Measurements from ENCODE around the gene KCNJ9. TPM values are rescaled to one million over a fixed set of nuclear protein-coding genes. Genes with fewer than 3 reads are reported as not detected.

Gene KCNJ9
- polyA plus RNA-seq, 1 donor: 0.36 TPM

GRCh38 chr1:160133990-160134770, 52.8 kb downstream of the KCNJ9 start:
- no peak for DNase-seq
- H3K27ac ChIP-seq (ENCODE audit: low read length): no peak overlapping the region
- peaks cover 6% of the 10 kb centered on the region for H3K27me3 ChIP-seq (ENCODE audit: control insufficient read depth, insufficient read depth, low read length)
- H3K4me3 ChIP-seq (ENCODE audit: low read length): no peak overlapping the region
- WGBS (ENCODE audit: insufficient coverage, low lambda C conversion rate): no CpG with 5 or more reads among the region's 9 CpGs
- H3K4me1 ChIP-seq (ENCODE audit: control insufficient read depth, insufficient read depth, low read length): no peaks in the 10 kb centered on the region
- H3K36me3 ChIP-seq (ENCODE audit: control insufficient read depth, insufficient read depth, low read length): no peaks in the 10 kb centered on the region
- H3K9me3 ChIP-seq (ENCODE audit: control insufficient read depth, low read depth, low read length): no peaks in the 10 kb centered on the region

DNA sequence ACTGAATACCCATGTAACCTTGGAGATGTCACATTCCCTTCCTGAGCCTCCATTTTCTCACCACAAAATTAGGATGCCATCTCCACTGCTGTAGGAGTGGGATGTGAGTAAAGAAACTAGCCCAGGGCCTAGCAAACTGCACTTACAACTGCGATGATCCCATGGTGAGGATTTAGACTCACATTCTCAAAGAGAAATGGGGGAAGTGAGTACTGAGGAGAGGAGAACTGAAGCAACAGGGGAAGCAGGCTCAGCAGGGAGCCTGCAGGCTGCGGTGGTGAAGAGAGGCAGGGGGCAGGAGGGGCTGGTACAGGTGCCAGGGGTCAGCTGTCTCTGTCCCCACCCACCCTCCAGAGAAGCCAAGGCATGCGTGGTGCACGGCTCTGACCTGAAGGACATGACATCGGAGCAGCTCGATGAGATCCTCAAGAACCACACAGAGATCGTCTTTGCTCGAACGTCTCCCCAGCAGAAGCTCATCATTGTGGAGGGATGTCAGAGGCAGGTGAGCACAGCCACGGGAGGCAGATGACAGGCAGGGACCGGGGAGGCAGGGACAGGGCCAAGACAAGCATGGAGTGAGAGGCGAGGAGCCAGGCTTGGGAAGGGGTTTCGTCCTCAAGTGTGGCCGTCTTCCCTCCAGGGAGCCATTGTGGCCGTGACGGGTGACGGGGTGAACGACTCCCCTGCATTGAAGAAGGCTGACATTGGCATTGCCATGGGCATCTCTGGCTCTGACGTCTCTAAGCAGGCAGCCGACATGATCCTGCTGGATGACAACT, 53.6 kb downstream of the KCNJ9 start:
- H3K27ac ChIP-seq (ENCODE audit: low read length): no peak overlapping the region
- H3K4me3 ChIP-seq (ENCODE audit: low read length): no peak overlapping the region

DNA sequence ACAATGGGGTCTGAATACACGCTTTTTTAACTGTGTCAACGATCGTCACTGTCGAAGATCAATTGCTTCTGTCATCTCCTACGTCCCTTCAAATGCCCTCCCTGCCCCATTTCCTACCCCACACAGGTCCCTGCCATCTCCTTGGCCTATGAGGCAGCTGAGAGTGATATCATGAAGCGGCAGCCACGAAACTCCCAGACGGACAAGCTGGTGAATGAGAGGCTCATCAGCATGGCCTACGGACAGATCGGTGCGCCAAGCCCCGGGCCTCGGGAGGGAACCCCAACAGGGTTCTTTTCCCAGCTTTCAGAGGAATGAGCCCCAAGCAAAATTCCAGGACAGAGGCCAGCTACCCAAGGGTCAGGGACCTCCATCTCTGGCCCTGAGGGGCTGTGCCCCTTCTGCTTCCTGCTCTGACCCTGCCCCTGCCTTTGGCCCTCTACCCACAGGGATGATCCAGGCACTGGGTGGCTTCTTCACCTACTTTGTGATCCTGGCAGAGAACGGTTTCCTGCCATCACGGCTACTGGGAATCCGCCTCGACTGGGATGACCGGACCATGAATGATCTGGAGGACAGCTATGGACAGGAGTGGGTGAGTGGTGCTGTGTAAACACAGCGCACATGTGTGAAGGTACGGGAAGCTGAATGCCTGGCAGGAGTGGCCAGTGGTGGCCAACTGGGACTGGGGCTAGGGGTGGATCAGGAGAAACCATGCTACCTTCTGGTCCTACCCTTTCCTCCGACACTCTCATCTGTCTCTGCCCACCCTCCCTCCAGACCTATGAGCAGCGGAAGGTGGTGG, 55.0 kb downstream of the KCNJ9 start:
- Histone ChIP-seq H3K27me3 (ENCODE audit: control insufficient read depth, insufficient read depth, low read length) (peaks cover 3% of the 10 kb centered on the region), H3K4me1 (ENCODE audit: control insufficient read depth, insufficient read depth, low read length) (no peaks in the 10 kb centered on the region), H3K27ac (ENCODE audit: low read length) (no peak overlapping the region), H3K9me3 (ENCODE audit: control insufficient read depth, low read depth, low read length) (no peaks in the 10 kb centered on the region), H3K4me3 (ENCODE audit: low read length) (no peak overlapping the region), H3K36me3 (ENCODE audit: control insufficient read depth, insufficient read depth, low read length) (no peaks in the 10 kb centered on the region)
- WGBS (ENCODE audit: insufficient coverage, low lambda C conversion rate): no CpG with 5 or more reads among the region's 22 CpGs
- no peak for DNase-seq

More for the DNA sequence above, 53.6 kb downstream of the KCNJ9 start:
- WGBS (ENCODE audit: insufficient coverage, low lambda C conversion rate): no CpG with 5 or more reads among the region's 20 CpGs
- Histone ChIP-seq H3K27me3 (ENCODE audit: control insufficient read depth, insufficient read depth, low read length) (peaks cover 3% of the 10 kb centered on the region), H3K36me3 (ENCODE audit: control insufficient read depth, insufficient read depth, low read length) (no peaks in the 10 kb centered on the region), H3K9me3 (ENCODE audit: control insufficient read depth, low read depth, low read length) (no peaks in the 10 kb centered on the region), H3K4me1 (ENCODE audit: control insufficient read depth, insufficient read depth, low read length) (no peaks in the 10 kb centered on the region)
- DNase-seq: no peak

- Histone ChIP-seq H3K36me3 (ENCODE audit: control insufficient read depth, insufficient read depth, low read length) (no peaks in the 10 kb centered on the region), H3K27ac (ENCODE audit: low read length) (no peak overlapping the region)
Observed at GRCh38 chr1:160136926-160137200, 55.5 kb downstream of the KCNJ9 start.

DNA sequence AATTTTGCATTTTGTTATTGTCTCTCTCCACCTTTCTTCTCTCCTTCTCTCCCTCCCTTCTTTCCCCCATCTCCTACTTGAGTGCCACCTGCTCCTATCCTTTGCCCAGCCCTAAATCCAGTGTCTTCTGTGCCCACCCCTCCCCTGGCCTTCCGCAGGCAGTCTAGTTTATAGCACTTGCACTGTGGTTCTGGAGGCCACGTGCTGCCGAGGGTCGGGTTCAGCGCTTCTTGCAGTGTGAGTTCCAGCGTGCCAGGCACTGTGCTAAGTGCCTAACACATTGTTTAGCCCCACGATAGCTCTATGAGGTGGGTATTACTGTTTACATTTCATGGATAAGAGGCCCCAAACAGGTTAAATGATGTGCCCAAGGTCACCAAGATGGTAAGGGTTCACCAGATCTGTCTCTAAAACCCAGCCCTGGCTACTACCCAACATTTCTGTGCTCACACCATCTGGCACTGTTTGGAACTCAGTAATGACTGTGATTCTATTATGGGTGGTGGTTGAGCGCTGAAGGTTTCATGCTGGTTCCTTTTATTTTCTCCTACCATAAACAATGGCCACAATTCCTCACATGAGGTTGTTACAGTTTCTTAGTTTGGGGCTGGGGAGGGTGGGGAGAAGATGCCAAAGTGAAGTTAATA, 56.0 kb downstream of the KCNJ9 start:
- H3K4me1 ChIP-seq (ENCODE audit: control insufficient read depth, insufficient read depth, low read length): no peaks in the 10 kb centered on the region
- WGBS (ENCODE audit: insufficient coverage, low lambda C conversion rate): no CpG with 5 or more reads among the region's 8 CpGs
- DNase-seq: no peak
- H3K36me3 ChIP-seq (ENCODE audit: control insufficient read depth, insufficient read depth, low read length): no peaks in the 10 kb centered on the region
- no peaks in the 10 kb centered on the region for H3K9me3 ChIP-seq (ENCODE audit: control insufficient read depth, low read depth, low read length)
- peaks cover 3% of the 10 kb centered on the region for H3K27me3 ChIP-seq (ENCODE audit: control insufficient read depth, insufficient read depth, low read length)
- no peak overlapping the region for H3K27ac ChIP-seq (ENCODE audit: low read length)
- no peak overlapping the region for H3K4me3 ChIP-seq (ENCODE audit: low read length)

More at GRCh38 chr1:160136926-160137200, 55.5 kb downstream of the KCNJ9 start:
- Histone ChIP-seq H3K4me1 (ENCODE audit: control insufficient read depth, insufficient read depth, low read length) (no peaks in the 10 kb centered on the region), H3K9me3 (ENCODE audit: control insufficient read depth, low read depth, low read length) (no peaks in the 10 kb centered on the region), H3K27me3 (ENCODE audit: control insufficient read depth, insufficient read depth, low read length) (peaks cover 3% of the 10 kb centered on the region), H3K4me3 (ENCODE audit: low read length) (no peak overlapping the region)
- WGBS (ENCODE audit: insufficient coverage, low lambda C conversion rate): no CpG with 5 or more reads among the region's 5 CpGs
- DNase-seq: no peak

- Histone ChIP-seq H3K27me3 (ENCODE audit: control insufficient read depth, insufficient read depth, low read length) (no peaks in the 10 kb centered on the region), H3K9me3 (ENCODE audit: control insufficient read depth, low read depth, low read length) (no peaks in the 10 kb centered on the region), H3K4me3 (ENCODE audit: low read length) (no peak overlapping the region), H3K4me1 (ENCODE audit: control insufficient read depth, insufficient read depth, low read length) (no peaks in the 10 kb centered on the region), H3K36me3 (ENCODE audit: control insufficient read depth, insufficient read depth, low read length) (no peaks in the 10 kb centered on the region), H3K27ac (ENCODE audit: low read length) (no peak overlapping the region)
- WGBS (ENCODE audit: insufficient coverage, low lambda C conversion rate): 100% methylated on average over 2 of the region's 8 CpGs
- no peak for DNase-seq
Observed at GRCh38 chr1:160139840-160140239, 58.5 kb downstream of the KCNJ9 start.

Other genes with a start within 250 kb of the KCNJ9 start
- gene VSIG8, start 218.9 kb upstream of the KCNJ9 start, polyA plus RNA-seq: 0.06 TPM
- gene CFAP45, start 181.4 kb upstream of the KCNJ9 start, polyA plus RNA-seq: 0.30 TPM
- gene TAGLN2, start 156.0 kb upstream of the KCNJ9 start, polyA plus RNA-seq: 271 TPM
- 107 TPM for gene IGSF9, start 135.9 kb upstream of the KCNJ9 start, polyA plus RNA-seq
- gene SLAMF9, start 127.3 kb upstream of the KCNJ9 start, polyA plus RNA-seq: 0.33 TPM
- gene PIGM, start 49.5 kb upstream of the KCNJ9 start, polyA plus RNA-seq: 13.1 TPM
- 0.52 TPM for gene KCNJ10, start 11.4 kb upstream of the KCNJ9 start, polyA plus RNA-seq
- 31.0 TPM for gene IGSF8, start 17.1 kb downstream of the KCNJ9 start, polyA plus RNA-seq
- gene ATP1A2, start 34.2 kb downstream of the KCNJ9 start, polyA plus RNA-seq: 7.5 TPM
- 0.27 TPM for gene ATP1A4, start 70.1 kb downstream of the KCNJ9 start, polyA plus RNA-seq
- 1.9 TPM for gene CASQ1, start 109.0 kb downstream of the KCNJ9 start, polyA plus RNA-seq
- 74.8 TPM for gene PEA15, start 123.8 kb downstream of the KCNJ9 start, polyA plus RNA-seq
- gene DCAF8, start 181.0 kb downstream of the KCNJ9 start, polyA plus RNA-seq: 152 TPM
- gene PEX19, start 203.6 kb downstream of the KCNJ9 start, polyA plus RNA-seq: 49.1 TPM

Data from large intestine (tissue), 3 donors.